GM19351 (cell line): ENCODE measurements around the gene KRT86.
"Not testable (repeated sequence)": the region's sequence is repeated elsewhere in the genome, so short reads cannot be mapped to it uniquely, and the experiment has no call there.

Source experiments
- ATAC-seq: cut with Tn5 transposase; IDR thresholded peaks from one replicate; pipeline ENCODE4 v1.9.1; 2021; ENCODE audit warnings: mild to moderate bottlenecking, moderate library complexity; ENCODE audit not compliant: unreplicated experiment

KRT86 gene

GRCh38 chr12:52251367-52252051, 22.9 kb upstream of the KRT86 start:
- no peak for ATAC-seq

GRCh38 chr12:52252175-52252615, 22.2 kb upstream of the KRT86 start:
- not testable (repeated sequence) for ATAC-seq

- no peak for ATAC-seq
Measured at GRCh38 chr12:52252728-52253343, 21.6 kb upstream of the KRT86 start.

- no peak for ATAC-seq
Measured at GRCh38 chr12:52253391-52254179, 20.9 kb upstream of the KRT86 start.

GRCh38 chr12:52254180-52254964, 20.1 kb upstream of the KRT86 start:
- no peak for ATAC-seq

GRCh38 chr12:52254965-52255751, 19.3 kb upstream of the KRT86 start:
- no peak for ATAC-seq

- no peak for ATAC-seq
Measured at GRCh38 chr12:52255926-52256583, 18.4 kb upstream of the KRT86 start.

GRCh38 chr12:52256584-52256935, 17.9 kb upstream of the KRT86 start:
- ATAC-seq, result no peak

GRCh38 chr12:52257074-52257551, 17.3 kb upstream of the KRT86 start:
- no peak for ATAC-seq

GRCh38 chr12:52257922-52258321, 16.5 kb upstream of the KRT86 start:
- not testable (repeated sequence) for ATAC-seq

- ATAC-seq, result no peak
Measured at GRCh38 chr12:52258335-52258901, 16.0 kb upstream of the KRT86 start.

- no peak for ATAC-seq
Measured at GRCh38 chr12:52259657-52260243, 14.7 kb upstream of the KRT86 start.

GRCh38 chr12:52260361-52261207, 13.9 kb upstream of the KRT86 start:
- ATAC-seq, result no peak

GRCh38 chr12:52261208-52261484, 13.3 kb upstream of the KRT86 start:
- no peak for ATAC-seq

GRCh38 chr12:52262286-52262685, 12.2 kb upstream of the KRT86 start:
- no peak for ATAC-seq

GRCh38 chr12:52263761-52264434, 10.5 kb upstream of the KRT86 start:
- ATAC-seq, result no peak

GRCh38 chr12:52264435-52264825, 10.0 kb upstream of the KRT86 start:
- no peak for ATAC-seq

- ATAC-seq, result no peak
Measured at GRCh38 chr12:52266514-52266913, 7.9 kb upstream of the KRT86 start.
